Glutamatergic neuron (in vitro differentiated cells): ENCODE data around the gene C19orf85. TPM values are rescaled to one million over a fixed set of nuclear protein-coding genes. Genes with fewer than 3 reads are reported as not detected.
A peak's percentile ranks its signal among the peaks of the same experiment; 100 is the strongest.

Experiments used
- DNase-seq: peaks from one replicate; pipeline ENCODE4 v3.0.0; 2022
- H3K27ac Mint-ChIP-seq: one replicate; pipeline ENCODE4 v1.8.0; 2020; ENCODE audit warnings: mild to moderate bottlenecking, mixed read lengths, inconsistent platforms; ENCODE audit not compliant: unreplicated experiment
- H3K27me3 Mint-ChIP-seq: one replicate; pipeline ENCODE4 v1.8.0; 2020; ENCODE audit warnings: mild to moderate bottlenecking, moderate library complexity, mixed read lengths, inconsistent platforms; ENCODE audit not compliant: unreplicated experiment
- H3K36me3 Mint-ChIP-seq: one replicate; pipeline ENCODE4 v1.8.0; 2020; ENCODE audit warnings: mild to moderate bottlenecking, mixed read lengths, inconsistent platforms; ENCODE audit not compliant: unreplicated experiment
- H3K4me1 Mint-ChIP-seq: one replicate; pipeline ENCODE4 v1.8.0; 2020; ENCODE audit warnings: mild to moderate bottlenecking, low read depth, mixed read lengths, inconsistent platforms; ENCODE audit not compliant: unreplicated experiment
- H3K4me3 Mint-ChIP-seq: one replicate; pipeline ENCODE4 v1.8.0; 2020; ENCODE audit warnings: mild to moderate bottlenecking, mixed read lengths, inconsistent platforms; ENCODE audit not compliant: unreplicated experiment
- H3K9me3 Mint-ChIP-seq: one replicate; pipeline ENCODE4 v1.8.0; 2020; ENCODE audit warnings: mild to moderate bottlenecking, moderate library complexity, mixed read lengths, inconsistent platforms; ENCODE audit not compliant: unreplicated experiment
- CTCF ChIP-seq: fragments of 200-600 bp; sonication (generic); IDR thresholded peaks from one replicate; pipeline ENCODE4 v1.5.0; 2021; ENCODE audit not compliant: partially characterized antibody, unreplicated experiment
- total RNA-seq: library from RNA; stranded (reverse); fragmentation: NEBNext Ultra II Directional; extraction: Animal tissue kit (Norgen Biotek cat#: 25700); gene quantifications from one replicate; pipeline ENCODE4 v1.2.1, GENCODE V29; 2021; ENCODE audit not compliant: unreplicated experiment

The C19orf85 gene
- total RNA-seq, 1 donor from 2014 or later: not detected

- Mint-ChIP-seq H3K4me3 (peak overlapping the region; percentile 92), H3K36me3 (no peaks in the 10 kb centered on the region)
- DNase-seq: no peak
Observed at GRCh38 chr19:55485439-55486011, 21.0 kb upstream of the C19orf85 start.

DNA sequence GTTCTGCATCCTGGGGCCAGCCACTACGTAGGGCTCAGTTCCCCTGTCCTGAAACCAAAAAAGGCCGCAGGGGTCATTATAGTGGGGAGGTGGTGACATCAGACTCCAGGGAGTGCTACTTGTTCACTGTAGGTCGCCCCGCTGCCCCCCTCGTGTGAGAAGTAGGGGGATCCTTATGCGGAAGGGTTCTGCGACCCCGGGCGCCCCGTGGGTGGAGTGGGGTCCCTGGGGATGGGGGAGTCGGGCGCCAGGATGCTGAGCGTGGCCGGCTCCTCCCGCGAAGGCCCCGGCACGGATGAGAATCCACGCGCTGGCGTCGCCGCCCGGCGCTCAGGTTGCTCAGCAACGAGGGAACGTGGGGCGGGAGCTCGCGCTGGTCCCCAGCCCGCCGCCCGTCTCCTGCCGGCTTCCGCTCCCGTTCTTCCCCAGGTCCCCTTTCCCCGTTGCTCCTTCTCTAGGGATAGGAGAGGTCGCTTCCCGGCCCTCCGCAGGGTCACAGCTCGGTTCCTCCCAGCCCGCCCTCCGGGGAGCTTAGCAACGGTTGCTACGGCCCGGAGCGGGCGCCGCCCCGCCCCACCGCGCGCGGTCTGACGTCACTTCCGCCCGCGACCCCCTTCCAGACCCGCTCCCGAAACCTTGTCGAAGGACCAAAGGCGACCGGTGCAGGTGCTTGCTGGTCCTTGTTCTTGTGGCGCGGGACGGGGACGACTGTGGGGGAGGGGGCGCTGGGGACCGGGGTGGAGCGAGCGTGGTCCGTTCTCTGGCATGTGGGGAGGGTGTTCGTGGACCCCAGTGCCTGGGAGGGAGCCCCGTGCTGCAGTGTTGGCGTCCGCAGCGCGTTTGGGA lies 20.3 kb upstream of the C19orf85 start, which contains the start of gene NAT14:
TSS of gene NAT14 (plus strand) at position 596 of the 846 bp plus-strand sequence. CDS start 521 bp downstream, outside the sequence.
- no peak for TF ChIP-seq CTCF
- peaks cover 14% of the 10 kb centered on the region for H3K4me1 Mint-ChIP-seq
- peak; percentile 92 for DNase-seq
- peaks cover 17% of the 10 kb centered on the region for H3K27me3 Mint-ChIP-seq
- no peaks in the 10 kb centered on the region for H3K36me3 Mint-ChIP-seq
- H3K27ac Mint-ChIP-seq: peak within 1 kb of the TSS; percentile 94
- H3K9me3 Mint-ChIP-seq: peaks cover 10% of the 10 kb centered on the region
- peak within 1 kb of the TSS; percentile 92 for H3K4me3 Mint-ChIP-seq

More at GRCh38 chr19:55485439-55486011, 21.0 kb upstream of the C19orf85 start:
- TF ChIP-seq CTCF: no peak
- H3K9me3 Mint-ChIP-seq: peaks cover 8% of the 10 kb centered on the region
- H3K27ac Mint-ChIP-seq: peak overlapping the region; percentile 84
- peaks cover 15% of the 10 kb centered on the region for H3K27me3 Mint-ChIP-seq
- peaks cover 11% of the 10 kb centered on the region for H3K4me1 Mint-ChIP-seq

DNA sequence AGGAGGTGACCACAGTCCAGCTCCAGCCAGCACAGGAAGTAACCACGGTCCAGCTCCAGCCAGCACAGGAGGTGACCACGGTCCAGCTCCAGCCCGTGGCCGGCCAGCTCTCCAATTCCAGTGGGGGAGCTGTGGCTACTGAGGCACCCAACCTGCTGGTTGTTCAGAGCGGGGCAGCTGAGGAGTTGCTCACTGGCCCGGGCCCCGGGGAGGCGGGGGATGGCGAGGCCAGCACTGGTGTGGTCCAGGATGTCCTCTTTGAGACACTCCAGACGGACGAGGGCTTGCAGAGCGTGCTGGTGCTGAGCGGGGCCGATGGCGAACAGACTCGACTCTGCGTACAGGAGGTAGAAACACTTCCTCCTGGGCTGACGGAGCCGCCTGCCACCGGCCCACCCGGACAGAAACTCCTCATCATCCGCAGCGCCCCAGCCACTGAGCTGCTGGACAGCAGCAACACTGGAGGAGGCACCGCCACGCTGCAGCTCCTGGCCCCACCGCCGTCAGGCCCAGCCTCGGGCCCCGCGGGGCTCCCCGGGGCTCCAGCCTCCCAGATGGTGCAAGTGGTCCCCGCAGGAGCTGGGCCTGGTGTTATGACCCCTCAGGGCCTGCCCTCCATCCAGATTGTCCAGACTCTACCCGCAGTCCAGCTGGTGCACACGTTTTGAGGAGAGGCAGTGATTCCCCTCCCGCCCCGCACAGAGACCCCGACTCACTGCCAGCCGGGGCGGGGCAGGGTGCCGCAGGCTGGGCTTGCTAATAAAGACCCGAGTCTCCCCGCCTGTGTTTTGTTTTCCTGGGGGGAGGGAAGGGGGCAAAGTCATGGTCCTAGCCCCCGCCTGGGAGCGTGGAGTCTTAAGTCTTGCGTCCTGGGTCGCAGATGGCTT lies 19.4 kb upstream of the C19orf85 start:
- no peak for TF ChIP-seq CTCF
- H3K27me3 Mint-ChIP-seq: peaks cover 19% of the 10 kb centered on the region
- H3K27ac Mint-ChIP-seq: peak overlapping the region; percentile 94
- peaks cover 12% of the 10 kb centered on the region for H3K9me3 Mint-ChIP-seq
- H3K36me3 Mint-ChIP-seq: no peaks in the 10 kb centered on the region
- peak overlapping the region; percentile 77 for H3K4me3 Mint-ChIP-seq
- DNase-seq: peak; percentile 67
- H3K4me1 Mint-ChIP-seq: peaks cover 18% of the 10 kb centered on the region

GRCh38 chr19:55482967-55483705 lies 18.6 kb upstream of the C19orf85 start:
- no peak overlapping the region for H3K27ac Mint-ChIP-seq
- no peak overlapping the region for H3K4me3 Mint-ChIP-seq
- H3K27me3 Mint-ChIP-seq: peaks cover 19% of the 10 kb centered on the region
- peaks cover 25% of the 10 kb centered on the region for H3K4me1 Mint-ChIP-seq
- DNase-seq: no peak
- H3K9me3 Mint-ChIP-seq: peaks cover 12% of the 10 kb centered on the region
- no peak for TF ChIP-seq CTCF
- no peaks in the 10 kb centered on the region for H3K36me3 Mint-ChIP-seq
